Measurements from ENCODE around the gene PPAT. TPM values are rescaled to one million over a fixed set of nuclear protein-coding genes. Genes with fewer than 3 reads are reported as not detected.
"Not testable (repeated sequence)": the region's sequence is repeated elsewhere in the genome, so short reads cannot be mapped to it uniquely, and the experiment has no call there.

PPAT gene
- total RNA-seq (2014; rRNA removed; shearing (Covaris generic)) = 22.3 and 26.3 TPM in 2 replicates

GRCh38 chr4:56435140-56435926 is at the start of gene PPAT:
Gene PPAT, minus strand, starts transcription at chr4:56435615. Its CDS starts 138 bp downstream, at chr4:56435477.
- DNase-seq (ENCODE audit: low read depth) = peak; percentile 97

DNA sequence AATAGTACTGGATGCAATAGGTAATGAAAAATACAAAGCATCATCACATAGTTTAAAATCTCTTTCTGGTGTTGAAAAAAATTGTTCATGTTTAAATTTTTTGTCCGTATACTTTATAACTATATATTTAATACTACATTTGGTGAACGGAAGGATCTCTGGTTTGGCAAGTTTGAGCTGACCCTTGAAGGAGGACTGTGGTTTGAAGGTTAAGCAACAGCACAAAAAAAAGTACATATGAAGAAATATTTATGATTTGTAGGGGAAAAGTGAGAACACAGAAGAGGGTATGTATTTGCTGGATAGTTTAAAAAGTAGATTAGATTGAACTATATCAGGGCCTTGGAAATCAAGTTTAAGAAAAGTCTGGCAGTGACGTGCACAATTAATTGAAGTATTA is 45.3 kb upstream of the PPAT start:
- no peak for DNase-seq (ENCODE audit: low read depth)

DNA sequence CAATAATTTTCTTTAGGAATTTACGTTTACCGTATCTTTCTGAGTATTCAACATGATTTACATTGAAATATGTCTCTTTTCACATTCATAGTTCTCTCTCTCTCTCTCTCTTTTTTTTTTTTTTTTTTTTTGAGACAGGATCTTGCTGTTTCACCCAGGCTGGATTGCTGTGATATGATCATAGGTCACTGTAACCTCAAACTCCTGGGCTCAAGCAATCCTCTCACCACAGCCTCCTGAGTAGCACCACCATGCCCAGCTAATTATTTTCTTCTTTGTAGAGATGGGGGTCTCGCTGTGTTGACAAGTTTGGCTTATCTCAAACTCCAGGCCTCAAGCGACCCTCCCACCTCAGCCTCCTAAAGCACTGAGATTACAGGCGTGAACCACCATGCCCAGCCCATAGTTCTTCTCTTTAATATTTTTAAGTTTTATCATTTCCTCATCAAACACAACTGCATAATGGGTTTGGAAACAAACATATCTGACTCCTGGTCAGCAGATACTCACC is 41.8 kb upstream of the PPAT start:
- DNase-seq (ENCODE audit: low read depth) = no peak

DNA sequence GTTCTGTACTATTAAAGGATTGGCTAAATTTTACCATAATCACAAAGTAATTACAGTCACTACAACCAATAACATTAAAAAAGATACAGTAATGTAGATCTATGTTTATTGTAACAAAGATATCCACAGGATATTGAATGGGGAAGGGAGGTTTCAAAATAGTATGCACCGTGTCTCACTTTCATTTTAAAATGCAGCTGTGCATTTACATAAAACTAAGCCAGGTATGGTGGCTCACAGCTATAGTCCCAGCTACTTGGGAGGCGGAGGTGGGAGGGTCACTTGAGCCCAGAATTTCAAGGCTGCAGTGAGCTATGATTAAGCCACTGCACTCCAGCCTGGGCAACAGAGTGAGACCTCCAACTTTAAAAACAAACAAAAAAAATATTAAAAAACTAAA is 40.5 kb upstream of the PPAT start:
- no peak for DNase-seq (ENCODE audit: low read depth)

- no peak for DNase-seq (ENCODE audit: low read depth)
Observed at GRCh38 chr4:56469489-56470210, 34.2 kb upstream of the PPAT start.

DNA sequence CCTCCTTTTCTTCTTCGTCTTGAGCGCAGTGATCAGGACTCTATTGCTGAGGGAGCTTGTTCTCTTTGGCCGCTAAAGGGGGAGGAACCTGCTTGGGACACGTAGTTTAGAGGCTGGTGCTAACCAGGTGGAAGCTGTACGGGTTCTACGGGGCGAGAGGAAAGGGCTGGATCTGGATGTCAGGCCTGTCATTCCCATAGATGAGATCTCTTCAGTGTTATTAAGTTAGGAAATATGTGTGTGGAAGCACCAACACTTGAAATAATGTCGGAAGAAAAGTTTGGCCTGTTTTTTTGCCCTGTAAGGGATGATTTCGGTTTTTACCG is 32.6 kb upstream of the PPAT start:
- DNase-seq (ENCODE audit: low read depth) = peak; percentile 17

GRCh38 chr4:56467284-56468096 is 32.1 kb upstream of the PPAT start, which contains the start of gene SRP72:
Gene SRP72, plus strand, starts transcription at chr4:56467617. Its CDS starts 19 bp downstream, at chr4:56467636.
- DNase-seq (ENCODE audit: low read depth) = peak; percentile 82

GRCh38 chr4:56466910-56467283 is 31.5 kb upstream of the PPAT start:
- no peak for DNase-seq (ENCODE audit: low read depth)

GRCh38 chr4:56466296-56466761 is 30.9 kb upstream of the PPAT start:
- peak; percentile 59 for DNase-seq (ENCODE audit: low read depth)

GRCh38 chr4:56465599-56466295 is 30.3 kb upstream of the PPAT start:
- DNase-seq (ENCODE audit: low read depth) = no peak

DNA sequence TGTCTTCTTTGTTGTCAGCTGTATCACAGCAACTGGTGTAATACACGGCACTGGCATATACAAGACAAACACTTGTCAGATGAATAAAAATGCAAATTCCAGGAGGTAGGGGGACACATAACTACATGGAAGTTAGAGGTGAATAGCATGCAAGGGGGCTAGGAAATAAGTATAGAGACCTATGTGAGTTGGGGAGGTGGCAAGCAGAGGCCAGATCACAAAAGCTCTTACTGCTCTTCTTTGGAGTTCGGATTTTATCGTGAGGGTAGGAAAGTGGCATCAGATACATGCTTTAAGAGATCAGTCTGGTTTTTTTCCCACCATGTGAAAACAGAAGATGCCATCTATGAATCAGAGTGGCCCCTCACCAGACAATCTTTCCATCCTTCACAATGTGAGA is 29.2 kb upstream of the PPAT start:
- DNase-seq (ENCODE audit: low read depth) = no peak

DNA sequence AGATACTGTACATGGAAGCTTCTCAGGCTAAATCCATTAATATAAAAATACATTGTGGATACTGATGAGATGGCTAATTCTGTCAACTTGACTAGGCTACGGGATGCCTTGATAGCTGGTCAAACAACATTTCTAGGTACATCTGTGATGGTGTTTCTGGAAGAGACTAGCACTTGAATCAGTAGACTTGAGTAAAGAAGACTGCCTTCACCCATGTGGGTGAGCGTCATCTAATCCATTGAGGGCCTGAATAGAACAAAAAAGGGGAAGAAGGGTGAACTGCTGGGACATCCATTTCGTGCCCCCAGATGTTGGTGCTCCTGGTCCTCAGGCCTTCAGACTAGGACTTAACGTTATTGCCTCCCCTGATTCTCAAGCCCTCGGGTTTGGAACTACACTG is 28.3 kb upstream of the PPAT start:
- DNase-seq (ENCODE audit: low read depth) = no peak

- DNase-seq (ENCODE audit: low read depth) = no peak
Observed at GRCh38 chr4:56462157-56462556, 26.7 kb upstream of the PPAT start.

- no peak for DNase-seq (ENCODE audit: low read depth)
Observed at GRCh38 chr4:56460085-56460484, 24.7 kb upstream of the PPAT start.

- DNase-seq (ENCODE audit: low read depth) = no peak
Observed at GRCh38 chr4:56450342-56450741, 14.9 kb upstream of the PPAT start.

GRCh38 chr4:56449475-56449874 is 14.1 kb upstream of the PPAT start:
- DNase-seq (ENCODE audit: low read depth) = not testable (repeated sequence)

GRCh38 chr4:56448301-56448700 is 12.9 kb upstream of the PPAT start:
- DNase-seq (ENCODE audit: low read depth) = no peak

GRCh38 chr4:56445699-56446098 is 10.3 kb upstream of the PPAT start:
- no peak for DNase-seq (ENCODE audit: low read depth)

DNA sequence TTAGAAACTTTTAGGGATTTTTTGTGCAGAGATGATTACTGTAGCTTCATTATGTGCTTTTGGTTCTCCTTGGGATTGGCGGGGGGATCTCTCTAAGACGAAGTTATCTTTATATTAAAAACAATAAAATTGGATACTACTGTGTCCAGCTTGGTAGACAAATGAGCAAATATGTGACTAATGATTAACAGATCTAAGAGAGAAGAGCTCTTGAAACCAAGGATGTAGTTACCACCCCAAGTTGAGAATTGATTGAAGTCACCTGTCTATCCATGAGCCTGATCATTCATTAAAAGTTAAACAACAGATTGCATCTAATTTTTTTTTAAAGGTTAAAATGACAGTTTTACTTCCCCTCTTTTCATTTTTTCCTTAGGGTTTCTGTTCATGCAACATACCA is 9.3 kb upstream of the PPAT start:
- no peak for DNase-seq (ENCODE audit: low read depth)

DNA sequence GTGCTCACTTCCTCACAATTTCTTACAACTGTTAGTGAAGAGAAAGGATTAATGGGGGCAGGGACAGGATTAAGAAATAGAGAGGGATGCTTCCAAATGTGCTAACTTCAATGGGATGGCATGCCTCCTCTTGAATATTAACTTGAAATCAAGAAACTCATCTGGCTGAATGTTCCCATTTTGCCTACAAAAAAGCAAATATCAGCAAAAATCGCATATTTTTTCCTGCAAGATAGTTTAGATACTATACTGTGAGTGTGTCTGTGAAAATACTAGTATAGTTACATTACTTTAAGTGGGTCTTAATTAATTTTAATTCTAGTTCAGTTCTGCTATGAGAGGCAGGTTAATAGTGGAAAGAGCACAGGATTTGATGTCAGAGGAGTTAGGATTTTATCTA is 5.6 kb upstream of the PPAT start:
- no peak for DNase-seq (ENCODE audit: low read depth)

GRCh38 chr4:56438766-56439165 is 3.4 kb upstream of the PPAT start:
- no peak for DNase-seq (ENCODE audit: low read depth)
